Prostate gland (tissue), 2 donors: ENCODE results near the gene SELENOW. TPM values are rescaled to one million over a fixed set of nuclear protein-coding genes. Genes with fewer than 3 reads are reported as not detected.

Source experiments
- DNase-seq: peaks from one replicate; pipeline ENCODE4 v3.0.0-alpha.2; 2019; ENCODE audit warnings: low spot score
- H3K27ac ChIP-seq, 2 donors: fragments of 200-600 bp; sonication (generic); 2 replicates each; pipeline ENCODE4 v1.5.1; 2017 to 2019
- H3K27me3 ChIP-seq: fragments of 200-600 bp; sonication (generic); replicated peaks from 2 replicates; pipeline ENCODE4 v1.5.1; 2019; ENCODE audit not compliant: insufficient read depth
- H3K36me3 ChIP-seq, 2 donors: fragments of 200-600 bp; sonication (generic); 1 replicate in 1 of 2; 2 replicates in 1 of 2; pipeline versions ENCODE4 v1.5.1 to v1.8.1; 2017 to 2019
- H3K4me1 ChIP-seq: fragments of 200-600 bp; sonication (generic); replicated peaks from 2 replicates; pipeline ENCODE4 v1.5.1; 2019
- H3K4me3 ChIP-seq, 2 donors: fragments of 200-600 bp; sonication (generic); 2 replicates each; pipeline ENCODE4 v1.5.1; 2017 to 2019
- H3K9me3 ChIP-seq: fragments of 200-600 bp; sonication (generic); 2 replicates; pipeline ENCODE4 v1.5.1; 2017
- POLR2A ChIP-seq: fragments of 450-650 bp; IDR thresholded peaks from one replicate; pipeline ENCODE4 v1.6.1; 2016; ENCODE audit warnings: antibody characterized with exemption, mild to moderate bottlenecking
- POLR2AphosphoS5 ChIP-seq: sonication (generic); formaldehyde crosslinking; IDR thresholded peaks from one replicate; pipeline ENCODE4 v1.6.1; 2017; ENCODE audit warnings: antibody characterized with exemption
- WGBS: methylation state at CpG from one replicate; pipeline ENCODE4 v1.1.5; 2018; 5-methylcytosine and 5-hydroxymethylcytosine counted together
- intact Hi-C: fragments of 100-400 bp; cut with DNase I; formaldehyde crosslinking; loops from one replicate; pipeline ENCODE4 v1.14.2; 2022
- total RNA-seq, 2 donors: library from RNA; depleted of rRNA; stranded (reverse); fragments of >200 nt; gene quantifications; one replicate each; pipeline ENCODE4 v1.1.0, GENCODE V29; 2016
- TF ChIP-seq, protein P1 (sequence below), 4 experiments: fragments of 200-600 bp in 2 of 4; fragments of 450-650 bp in 2 of 4; sonication (generic) in 2 of 4; IDR thresholded peaks; 1 replicate in 3 of 4; 2 replicates in 1 of 4; pipeline ENCODE4 v1.5.1; 2016 to 2019; ENCODE audit warnings: antibody characterized with exemption in 4 of 4, mild to moderate bottlenecking in 2 of 4, moderate library complexity in 2 of 4

Gene SELENOW
- total RNA-seq, 2 donors from 2014 or later: 301 to 565 TPM

DNA sequence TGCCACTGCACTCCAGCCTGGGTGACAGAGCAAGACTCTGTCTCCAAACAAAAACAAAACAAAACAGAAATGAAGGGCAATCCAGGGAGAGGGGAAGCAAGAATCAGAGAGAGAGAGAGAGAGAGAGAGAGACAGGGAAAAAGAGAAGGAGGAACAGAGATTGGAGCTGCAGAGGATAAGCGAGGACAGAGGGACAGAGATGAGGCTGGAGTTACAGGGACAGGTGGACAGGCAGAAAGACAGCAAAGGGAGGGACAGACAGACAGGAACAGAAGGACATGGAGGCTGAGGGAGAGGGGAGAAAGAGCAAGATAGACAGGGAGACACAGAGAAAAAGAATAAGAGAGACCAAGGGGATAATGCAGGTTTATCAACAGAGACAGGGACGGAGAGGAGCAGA lies 41.9 kb downstream of the SELENOW start:
- Histone ChIP-seq H3K4me3 (no peak overlapping the region), H3K9me3 (no peaks in the 10 kb centered on the region), H3K27ac (no peak overlapping the region), H3K36me3 (no peaks in the 10 kb centered on the region), H3K27me3 (no peaks in the 10 kb centered on the region), H3K4me1 (no peaks in the 10 kb centered on the region)
- DNase-seq: no peak
- WGBS: 70% methylated on average over 2 of the region's 2 CpGs
- TF ChIP-seq POLR2A: no peak
- TF ChIP-seq POLR2AphosphoS5: no peak
- TF ChIP-seq, protein P1, sequence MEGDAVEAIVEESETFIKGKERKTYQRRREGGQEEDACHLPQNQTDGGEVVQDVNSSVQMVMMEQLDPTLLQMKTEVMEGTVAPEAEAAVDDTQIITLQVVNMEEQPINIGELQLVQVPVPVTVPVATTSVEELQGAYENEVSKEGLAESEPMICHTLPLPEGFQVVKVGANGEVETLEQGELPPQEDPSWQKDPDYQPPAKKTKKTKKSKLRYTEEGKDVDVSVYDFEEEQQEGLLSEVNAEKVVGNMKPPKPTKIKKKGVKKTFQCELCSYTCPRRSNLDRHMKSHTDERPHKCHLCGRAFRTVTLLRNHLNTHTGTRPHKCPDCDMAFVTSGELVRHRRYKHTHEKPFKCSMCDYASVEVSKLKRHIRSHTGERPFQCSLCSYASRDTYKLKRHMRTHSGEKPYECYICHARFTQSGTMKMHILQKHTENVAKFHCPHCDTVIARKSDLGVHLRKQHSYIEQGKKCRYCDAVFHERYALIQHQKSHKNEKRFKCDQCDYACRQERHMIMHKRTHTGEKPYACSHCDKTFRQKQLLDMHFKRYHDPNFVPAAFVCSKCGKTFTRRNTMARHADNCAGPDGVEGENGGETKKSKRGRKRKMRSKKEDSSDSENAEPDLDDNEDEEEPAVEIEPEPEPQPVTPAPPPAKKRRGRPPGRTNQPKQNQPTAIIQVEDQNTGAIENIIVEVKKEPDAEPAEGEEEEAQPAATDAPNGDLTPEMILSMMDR (IDR thresholded peaks at IDR 0.05): no peak
- intact Hi-C loops: no loop called here

DNA sequence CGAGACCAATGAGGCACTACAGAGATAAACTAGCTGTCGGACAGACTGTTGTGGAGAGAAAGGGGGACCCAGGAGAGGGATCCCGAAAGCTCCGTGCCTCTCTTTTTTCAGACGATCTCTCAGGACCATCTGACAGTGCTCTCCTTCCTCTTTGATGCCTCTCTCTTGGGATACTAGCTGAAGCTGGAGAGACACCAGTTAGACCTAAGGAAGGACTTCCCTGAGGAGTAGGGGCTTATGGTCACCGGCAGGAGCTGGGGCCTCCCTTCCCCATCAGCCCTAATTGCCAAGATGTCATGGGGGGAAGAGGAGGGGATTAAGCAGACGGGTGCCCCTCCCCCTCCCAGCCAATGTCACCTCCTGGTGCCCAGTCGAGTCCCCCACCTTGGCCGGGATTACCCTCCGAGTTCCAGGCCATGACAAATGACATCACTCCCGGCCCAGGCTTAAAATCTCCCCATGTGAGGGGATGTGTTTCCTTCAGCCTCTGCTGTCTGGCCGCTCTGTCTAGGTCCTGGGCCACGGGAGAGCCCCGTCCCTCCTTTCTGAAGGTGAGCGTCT lies 43.0 kb downstream of the SELENOW start, which contains the start of gene CRX:
Gene CRX (plus strand): TSS at position 478 of the 561 bp plus-strand sequence. CDS start 12,507 bp downstream, outside the sequence.
- no peak within 1 kb of the TSS for H3K4me3 ChIP-seq
- H3K27me3 ChIP-seq: no peaks in the 10 kb centered on the region
- H3K9me3 ChIP-seq: no peaks in the 10 kb centered on the region
- DNase-seq: no peak
- no peak within 1 kb of the TSS for H3K27ac ChIP-seq
- H3K4me1 ChIP-seq: no peaks in the 10 kb centered on the region
- no peaks in the 10 kb centered on the region for H3K36me3 ChIP-seq
- 43% methylated on average over 15 of the region's 15 CpGs for WGBS
- TF ChIP-seq POLR2A (no peak), POLR2AphosphoS5 (no peak)
- TF ChIP-seq, protein P1 (IDR thresholded peaks at IDR 0.05): no peak
- intact Hi-C loops: no loop called here

DNA sequence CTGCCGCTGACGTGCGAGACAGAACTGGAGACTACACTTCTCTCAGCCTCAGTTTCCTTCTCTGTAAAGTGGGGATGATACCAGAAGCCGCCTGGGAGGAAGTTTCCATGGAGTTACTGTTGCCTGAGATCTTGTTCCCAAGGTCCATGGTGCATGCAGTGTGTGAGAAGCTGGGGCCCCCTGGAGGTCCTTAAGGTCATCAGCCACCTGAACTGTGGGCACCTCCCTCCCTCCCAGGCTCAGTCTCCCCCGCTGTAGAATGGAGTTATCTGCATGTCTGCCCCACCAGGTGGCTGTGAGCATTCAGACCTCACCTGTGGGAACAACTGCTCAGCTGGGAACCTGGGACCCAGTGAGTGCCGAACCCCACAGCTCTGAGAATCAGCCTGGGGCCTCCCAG lies 45.9 kb downstream of the SELENOW start:
- Histone ChIP-seq H3K27ac (no peak overlapping the region), H3K4me3 (no peak overlapping the region), H3K9me3 (no peaks in the 10 kb centered on the region), H3K27me3 (no peaks in the 10 kb centered on the region), H3K4me1 (no peaks in the 10 kb centered on the region), H3K36me3 (no peaks in the 10 kb centered on the region)
- intact Hi-C loops: no loop called here
- DNase-seq: no peak
- TF ChIP-seq POLR2A: no peak
- no peak for TF ChIP-seq POLR2AphosphoS5
- TF ChIP-seq, protein P1 (IDR thresholded peaks at IDR 0.05): no peak
- 85% methylated on average over 6 of the region's 6 CpGs for WGBS

- WGBS: 85% methylated on average over 6 of the region's 6 CpGs
- DNase-seq: no peak
- Histone ChIP-seq H3K4me3 (no peak overlapping the region), H3K27ac (no peak overlapping the region), H3K4me1 (no peaks in the 10 kb centered on the region), H3K9me3 (no peaks in the 10 kb centered on the region), H3K27me3 (no peaks in the 10 kb centered on the region), H3K36me3 (no peaks in the 10 kb centered on the region)
- TF ChIP-seq POLR2A: no peak
- no peak for TF ChIP-seq POLR2AphosphoS5
- TF ChIP-seq, protein P1 (IDR thresholded peaks at IDR 0.05): no peak
- intact Hi-C loops: no loop called here
Measured at GRCh38 chr19:47826800-47827199, 48.3 kb downstream of the SELENOW start.

DNA sequence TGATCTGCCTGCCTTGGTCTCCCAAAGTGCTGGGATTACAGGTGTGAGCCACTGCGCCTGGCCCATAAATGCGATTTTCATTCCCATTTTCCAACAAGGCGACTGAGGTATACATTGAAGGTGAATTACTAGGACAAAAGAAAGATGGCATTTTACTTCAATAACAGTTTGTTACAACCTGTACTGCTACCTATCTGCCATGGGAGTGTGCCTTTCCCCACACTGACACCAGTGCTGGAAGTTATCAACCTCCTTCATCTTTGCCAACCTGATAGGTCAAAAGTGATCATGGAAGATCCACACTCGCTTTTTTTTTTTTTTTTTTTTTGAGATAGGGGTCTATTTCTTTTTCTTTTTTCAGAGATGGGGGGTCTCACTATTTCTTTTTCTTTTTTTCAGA lies 54.2 kb downstream of the SELENOW start:
- Histone ChIP-seq H3K27ac (no peak overlapping the region), H3K9me3 (no peaks in the 10 kb centered on the region), H3K36me3 (no peaks in the 10 kb centered on the region), H3K27me3 (no peaks in the 10 kb centered on the region), H3K4me3 (no peak overlapping the region), H3K4me1 (no peaks in the 10 kb centered on the region)
- 75% methylated on average over 4 of the region's 4 CpGs for WGBS
- no peak for TF ChIP-seq POLR2A
- TF ChIP-seq, protein P1 (IDR thresholded peaks at IDR 0.05): no peak
- TF ChIP-seq POLR2AphosphoS5: no peak
- DNase-seq: no peak
- intact Hi-C loops: no loop called here
